Fibroblast of skin of left quadriceps (primary cell): ENCODE data around the gene IFFO2.

Experiments used
- DNase-seq, 2 experiments: peaks; one replicate each; pipeline ENCODE4 v3.0.0-alpha.2; 2013; ENCODE audit warnings: low read depth in 2 of 2

IFFO2 gene

DNA sequence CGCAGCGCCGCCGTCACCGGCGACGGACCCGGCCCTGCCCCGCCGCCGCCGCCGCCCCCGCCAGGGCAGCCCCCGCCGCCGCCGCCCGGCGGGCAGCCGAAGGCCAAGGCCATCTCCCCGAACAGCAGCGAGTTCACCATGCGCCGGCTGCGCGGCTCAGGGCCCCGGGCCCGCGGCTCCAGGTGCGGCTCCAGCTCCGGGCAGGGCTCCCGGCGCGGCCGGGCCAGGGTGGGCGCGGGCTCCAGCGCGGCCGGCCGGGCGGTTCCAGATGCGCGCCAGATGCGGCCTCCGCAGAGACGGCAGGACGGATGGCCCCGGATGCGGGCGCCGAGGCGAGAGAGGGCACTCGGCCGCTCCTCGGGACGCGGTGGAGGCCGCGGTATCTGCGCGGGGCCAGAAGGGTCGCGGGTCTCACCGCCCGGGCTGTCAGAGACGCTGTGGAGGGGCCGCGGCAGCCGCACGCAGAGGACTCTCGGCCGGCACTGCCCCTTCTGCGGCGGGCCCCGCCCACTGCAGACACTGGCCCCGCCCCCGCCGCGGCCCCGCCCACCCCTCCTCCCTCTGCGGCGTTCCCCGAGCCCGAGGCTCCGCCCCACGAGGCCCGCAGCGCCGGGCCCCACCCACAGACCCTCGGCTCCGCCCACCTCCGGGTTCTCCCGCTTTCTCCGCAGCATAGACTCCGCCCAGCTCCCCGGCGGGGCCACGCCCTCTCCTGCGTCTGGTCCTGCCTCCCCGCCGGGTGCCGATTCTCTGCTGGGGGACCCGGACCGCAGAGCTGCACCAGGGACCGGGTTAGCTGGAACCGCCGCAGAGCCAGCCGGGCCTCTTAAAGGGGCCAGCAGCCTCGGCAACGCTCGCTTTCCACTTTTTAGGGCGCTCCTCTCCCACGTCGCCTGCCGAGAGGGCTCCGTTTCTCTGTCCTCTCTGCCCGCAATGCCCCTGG lies at the start of gene IFFO2:
TSS of gene IFFO2 (minus strand) at position 484 of the 943 bp plus-strand sequence. CDS start at position 140, 344 bp downstream.
- peak; percentile 89 to 90 for DNase-seq

DNA sequence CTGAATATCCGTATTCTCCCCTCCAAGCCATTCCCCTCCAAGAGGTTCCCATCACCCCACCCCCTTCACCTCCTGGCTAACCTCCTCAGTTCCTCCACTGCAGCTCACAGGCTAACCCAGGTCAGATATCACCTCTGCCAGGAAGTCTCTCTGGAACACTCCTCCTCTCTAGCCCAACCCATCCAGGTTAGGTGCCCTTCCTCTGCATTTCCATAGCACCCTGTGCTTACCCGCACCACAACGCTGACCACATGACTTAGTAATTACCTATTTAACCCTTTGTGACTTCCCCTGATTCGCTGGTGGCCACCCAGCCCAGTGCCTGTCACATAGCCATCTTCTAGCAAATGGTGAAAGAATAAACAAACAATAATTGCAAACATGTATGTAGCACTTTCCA lies 49.5 kb upstream of the IFFO2 start:
- DNase-seq: no peak

DNA sequence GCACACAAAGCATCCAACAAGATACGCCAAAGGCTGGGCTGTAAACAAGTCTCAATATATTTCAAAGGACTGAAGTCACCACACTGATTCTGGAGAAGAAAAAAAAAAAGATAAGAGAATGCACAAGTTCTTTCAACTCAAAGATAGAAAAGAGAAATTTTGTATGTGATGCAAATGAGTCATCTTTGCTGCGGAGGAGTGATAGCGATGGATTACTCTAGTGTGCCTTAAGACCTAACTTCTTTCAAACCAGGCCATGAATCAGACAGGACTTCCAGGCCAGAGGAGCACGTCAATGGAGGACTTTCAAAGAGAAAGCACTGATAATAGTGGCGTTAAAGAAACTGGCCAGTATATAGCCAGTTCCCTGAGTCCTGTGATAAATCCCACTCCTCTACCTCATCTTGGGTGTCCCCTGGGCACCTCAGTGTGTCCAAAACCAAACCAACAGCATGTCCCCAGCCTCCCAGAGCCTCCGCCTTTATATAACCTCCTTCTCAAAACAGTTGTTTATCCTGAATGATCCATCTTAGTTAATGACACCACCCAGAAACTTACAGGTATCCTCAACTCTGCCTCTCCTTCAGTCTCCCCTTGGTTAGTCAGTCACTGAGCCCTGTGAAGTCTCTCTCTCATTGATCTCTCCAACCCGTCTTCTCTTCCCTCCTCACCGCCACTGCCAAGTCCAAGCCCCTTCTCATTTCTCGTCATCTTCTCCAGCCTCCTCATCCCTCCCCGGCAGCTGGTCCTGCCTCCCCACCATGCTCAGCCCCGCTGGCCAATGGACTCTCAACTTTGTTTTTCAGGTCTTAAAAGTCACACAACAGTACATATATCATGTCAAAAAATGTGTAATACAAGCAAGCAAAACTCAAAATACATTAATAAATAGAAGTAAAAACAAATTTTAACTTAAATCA lies 47.2 kb upstream of the IFFO2 start:
- no peak for DNase-seq

DNA sequence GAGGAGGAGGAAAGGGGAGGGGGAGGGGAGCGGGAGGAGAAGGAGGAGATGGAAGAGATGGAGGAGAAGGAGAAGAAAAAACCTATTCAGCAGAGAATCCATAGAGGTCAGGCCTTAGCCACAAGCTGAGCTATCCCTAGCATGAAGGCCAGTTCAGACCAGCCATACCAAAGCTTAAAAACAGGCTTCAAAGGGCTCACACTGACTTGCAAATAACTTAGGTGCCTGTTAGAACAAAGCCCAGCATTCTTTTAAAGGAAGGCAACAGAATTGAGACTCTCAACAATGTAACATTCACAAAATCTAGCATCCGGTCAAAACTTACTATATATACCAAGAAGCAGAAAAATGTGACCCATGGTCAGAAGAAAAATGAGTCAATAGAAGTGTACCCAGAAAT lies 43.6 kb upstream of the IFFO2 start:
- DNase-seq: no peak

DNA sequence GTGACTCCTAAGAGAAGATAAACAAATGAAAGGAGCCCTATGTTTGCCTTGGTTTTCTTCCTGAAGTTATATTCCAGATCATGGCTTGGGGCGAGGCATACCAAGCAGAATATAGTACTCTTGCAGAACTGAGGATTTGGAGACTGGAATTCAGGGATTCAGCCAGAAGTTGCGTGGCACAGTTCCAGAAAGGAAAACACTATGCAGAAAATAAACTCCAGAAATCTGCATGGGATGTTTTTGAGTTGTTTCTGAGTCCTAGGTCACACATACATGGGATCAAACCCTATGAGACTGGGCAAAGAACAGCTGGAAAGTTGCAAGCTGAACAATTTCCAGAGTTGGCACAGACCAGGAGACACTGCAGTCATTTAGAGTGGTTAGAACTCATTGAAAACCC lies 42.9 kb upstream of the IFFO2 start:
- DNase-seq: peak in 1 of 2 experiments; percentile 20

DNA sequence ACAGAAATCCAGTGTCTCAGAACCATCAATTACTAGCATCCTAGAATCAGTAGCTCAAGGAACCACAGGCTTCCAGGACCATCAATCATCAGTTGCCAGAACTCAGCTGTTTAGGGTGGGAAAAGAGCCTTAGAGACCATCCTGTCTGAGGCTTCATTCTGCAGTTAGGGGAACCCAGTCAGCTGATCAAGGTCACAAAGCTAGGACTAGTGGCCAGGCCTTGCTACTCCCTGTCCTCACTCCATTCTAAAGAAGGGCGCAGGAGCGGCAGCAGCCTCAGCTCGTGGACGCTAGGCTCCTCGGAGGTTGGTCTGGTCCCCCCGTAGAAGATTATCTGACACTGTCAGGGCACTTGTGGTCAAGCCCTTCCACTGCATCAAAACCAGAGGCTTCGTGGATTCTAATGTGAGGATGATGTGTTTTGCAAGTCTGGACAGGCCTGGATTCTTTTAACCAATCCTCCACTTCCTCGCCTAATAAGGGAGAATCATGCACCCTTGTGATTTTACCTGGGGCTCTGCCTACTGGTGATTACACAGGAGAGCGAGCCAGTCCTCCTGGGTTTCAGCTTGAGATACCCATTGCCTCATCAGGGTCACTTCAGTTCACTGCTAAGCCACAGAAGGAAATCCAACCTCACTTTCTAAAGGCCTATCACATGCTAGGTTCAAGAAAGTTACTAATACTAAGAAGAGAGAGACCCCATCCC lies 41.7 kb upstream of the IFFO2 start:
- no peak for DNase-seq

DNA sequence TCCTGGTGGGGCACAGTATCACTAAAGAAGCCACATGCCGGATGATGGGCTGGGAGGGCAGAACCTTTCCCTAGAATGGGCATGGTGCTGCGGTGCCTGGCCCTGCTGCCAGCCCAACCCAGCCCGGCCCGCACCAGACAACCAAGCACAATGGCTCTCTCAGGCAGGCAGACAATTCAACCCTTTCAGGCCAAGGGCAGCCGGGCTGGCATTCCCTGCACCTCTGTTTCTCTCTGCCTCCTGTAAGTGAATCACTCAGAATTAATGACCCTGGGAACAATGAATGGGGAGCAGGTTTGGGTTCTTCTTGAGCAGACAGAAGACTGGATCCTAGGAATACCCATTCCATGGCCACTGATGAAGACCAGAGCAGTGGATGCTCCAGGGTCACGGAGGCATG lies 41.0 kb upstream of the IFFO2 start:
- no peak for DNase-seq

DNA sequence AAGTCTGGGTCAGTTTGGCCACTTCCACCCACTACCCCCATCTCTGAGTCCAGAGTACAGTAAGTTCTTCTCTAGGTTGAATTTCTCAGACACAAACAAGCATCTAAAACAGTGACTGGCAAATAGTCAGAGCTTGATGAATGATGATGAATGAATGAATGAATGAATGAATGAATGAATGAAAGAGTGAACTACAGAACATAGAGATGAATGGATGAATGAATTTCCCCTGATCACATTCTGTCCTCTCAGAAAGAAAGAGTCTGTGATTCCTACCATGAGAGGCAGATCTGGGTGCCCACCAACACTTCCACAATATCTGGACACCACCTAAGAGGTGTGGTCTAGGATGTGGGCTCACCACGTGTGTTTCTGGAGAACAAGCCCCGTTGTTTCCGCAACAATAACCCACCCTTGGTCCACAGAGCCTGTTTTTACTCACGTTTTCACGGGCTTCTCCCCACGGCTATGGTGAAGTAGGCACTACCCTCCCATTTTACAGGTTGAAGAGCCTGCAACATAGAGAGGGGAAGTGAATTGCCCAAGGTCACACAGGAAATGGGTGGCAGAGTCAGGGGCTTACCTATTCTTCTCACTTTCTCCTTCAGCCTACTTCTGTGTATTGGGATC lies 40.2 kb upstream of the IFFO2 start:
- no peak for DNase-seq

DNA sequence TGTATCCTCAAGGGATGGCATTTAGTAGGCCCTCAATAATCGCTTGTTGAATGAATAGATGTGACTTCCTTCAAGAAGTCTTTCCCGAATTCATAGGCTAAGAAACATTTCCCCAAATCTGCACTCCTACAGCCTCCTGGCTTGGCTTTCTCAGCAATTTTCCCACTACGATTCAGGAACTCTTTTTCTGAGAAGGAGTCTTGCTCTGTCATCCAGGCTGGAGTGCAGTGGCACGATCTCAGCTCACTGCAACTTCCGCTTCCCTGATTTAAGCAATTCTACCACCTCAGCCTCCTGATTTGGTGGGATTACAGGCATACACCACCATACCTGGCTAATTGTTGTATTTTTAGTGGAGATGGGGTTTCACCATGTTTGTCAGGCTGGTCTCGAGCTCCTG lies 37.9 kb upstream of the IFFO2 start:
- no peak for DNase-seq

DNA sequence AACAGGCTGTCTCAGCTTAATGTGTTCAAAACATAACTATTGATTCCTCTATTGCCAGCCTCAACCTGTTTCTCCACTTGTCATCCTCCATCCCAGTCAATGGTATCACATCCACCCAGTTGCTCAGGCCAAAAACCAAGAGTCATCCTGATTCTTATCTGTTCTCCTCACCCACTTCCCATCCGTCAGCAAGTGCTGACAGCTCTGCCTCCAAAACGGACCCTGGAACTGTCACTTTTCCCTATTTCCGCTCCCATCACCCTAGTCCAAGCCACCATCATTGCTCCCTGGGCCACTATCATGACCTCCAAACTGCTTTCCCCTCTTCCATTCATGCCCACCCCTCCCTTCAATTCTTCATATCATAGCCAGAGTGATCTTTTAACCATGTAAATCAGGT lies 36.2 kb upstream of the IFFO2 start:
- DNase-seq: no peak

DNA sequence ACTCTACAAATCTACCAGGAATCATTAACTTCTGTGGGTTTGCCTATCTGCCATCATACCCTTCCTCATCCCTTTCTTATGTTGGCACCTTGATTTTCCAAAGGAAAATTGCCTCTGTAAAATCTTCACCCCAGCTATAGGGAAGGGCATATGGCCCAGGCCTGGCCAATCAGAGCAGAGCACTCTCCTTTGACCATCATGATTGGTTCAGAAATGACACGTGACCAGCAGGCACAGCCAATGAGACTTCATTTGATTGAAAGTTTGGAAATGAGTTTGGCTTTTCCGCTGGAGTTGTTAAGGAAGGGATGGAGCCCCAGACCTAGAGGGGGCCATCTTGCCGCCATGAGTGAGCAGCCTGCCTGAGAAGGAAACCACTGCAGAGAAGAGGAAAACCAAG lies 35.1 kb upstream of the IFFO2 start:
- DNase-seq: no peak

DNA sequence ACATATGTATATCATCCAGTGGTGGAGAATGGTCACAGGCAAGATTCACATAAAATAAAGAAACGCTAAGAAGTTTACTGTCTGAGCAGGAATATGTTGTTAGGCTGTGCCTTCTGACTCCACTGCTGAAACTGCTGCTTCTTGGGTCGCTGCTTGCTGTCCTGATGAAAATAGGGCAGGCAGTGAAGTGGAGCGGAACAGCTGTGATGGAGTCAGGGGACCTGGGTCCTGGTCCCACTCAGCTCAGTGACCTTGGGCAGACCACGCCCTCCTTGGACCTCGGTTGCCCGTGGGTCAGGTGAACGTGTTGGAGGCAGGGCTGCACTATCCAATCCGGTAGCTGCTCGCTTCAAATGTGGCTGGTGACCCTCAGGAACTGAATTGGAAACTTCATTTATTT lies 33.4 kb upstream of the IFFO2 start:
- no peak for DNase-seq

DNA sequence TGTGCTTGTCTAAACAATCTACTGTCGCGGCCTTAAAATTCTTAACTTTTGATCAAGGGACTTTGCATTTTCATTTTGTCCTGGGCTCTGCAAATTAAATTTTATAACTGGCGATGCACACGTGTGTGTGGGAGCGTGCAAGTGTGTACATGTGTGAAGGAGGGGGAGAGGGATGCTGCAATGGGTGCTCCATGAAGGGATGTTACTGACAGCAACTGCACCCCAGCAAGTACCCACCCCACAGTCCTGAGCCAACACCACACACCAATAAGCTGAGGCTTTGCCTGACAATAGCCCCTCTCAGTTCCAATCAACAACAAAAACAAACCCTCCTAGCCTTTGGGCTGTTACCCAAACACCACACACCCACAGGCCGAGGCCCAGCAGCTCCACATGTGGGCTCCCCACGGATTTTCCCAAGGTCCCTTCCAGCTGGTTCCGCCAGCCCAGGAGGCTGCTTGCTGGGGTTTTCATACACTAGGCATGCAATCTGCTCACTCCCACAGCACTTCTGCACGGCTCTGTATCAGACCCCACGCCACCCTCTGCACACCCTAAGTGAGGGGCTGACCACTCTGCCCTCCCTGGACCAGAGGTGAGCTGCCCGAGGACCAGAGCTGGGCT lies 32.8 kb upstream of the IFFO2 start:
- DNase-seq: no peak

DNA sequence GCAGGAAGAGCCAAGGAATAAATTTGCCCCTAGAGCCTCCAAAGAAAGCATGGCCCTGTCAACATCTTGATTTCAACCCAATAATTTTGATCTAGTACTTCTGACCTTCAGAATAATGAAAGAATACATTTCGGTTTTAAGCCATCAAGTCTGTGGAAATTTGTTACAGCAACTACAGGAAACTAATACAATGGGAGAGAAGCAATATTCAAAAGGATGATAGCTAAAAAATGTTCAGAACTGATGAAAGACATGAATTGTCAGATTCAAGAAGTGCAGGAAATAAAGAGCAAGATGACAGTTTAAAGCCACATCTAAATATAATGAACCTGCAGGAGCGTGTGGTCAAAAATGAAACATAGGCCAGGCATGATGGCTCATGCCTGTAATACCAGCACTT lies 24.8 kb upstream of the IFFO2 start:
- DNase-seq: no peak

DNA sequence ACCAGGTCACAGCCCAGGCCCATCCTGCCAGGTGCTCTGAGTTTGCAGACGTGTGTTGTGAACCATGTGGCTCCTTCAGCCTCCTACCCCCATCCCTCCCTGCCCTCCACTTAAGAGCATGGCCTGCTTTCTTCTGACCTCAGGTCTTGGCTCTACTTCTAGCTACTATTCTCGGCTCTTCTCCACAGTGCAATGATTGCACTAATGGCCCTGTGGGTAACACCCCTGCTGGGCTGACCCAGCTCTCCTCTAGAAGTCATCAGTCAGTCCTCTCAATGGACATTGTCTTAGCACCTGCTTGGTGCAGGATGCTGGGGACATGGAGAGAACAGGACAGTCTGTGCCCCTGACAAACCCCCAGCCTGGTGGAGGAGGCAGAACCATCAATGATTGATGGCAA lies 22.2 kb upstream of the IFFO2 start:
- no peak for DNase-seq

DNA sequence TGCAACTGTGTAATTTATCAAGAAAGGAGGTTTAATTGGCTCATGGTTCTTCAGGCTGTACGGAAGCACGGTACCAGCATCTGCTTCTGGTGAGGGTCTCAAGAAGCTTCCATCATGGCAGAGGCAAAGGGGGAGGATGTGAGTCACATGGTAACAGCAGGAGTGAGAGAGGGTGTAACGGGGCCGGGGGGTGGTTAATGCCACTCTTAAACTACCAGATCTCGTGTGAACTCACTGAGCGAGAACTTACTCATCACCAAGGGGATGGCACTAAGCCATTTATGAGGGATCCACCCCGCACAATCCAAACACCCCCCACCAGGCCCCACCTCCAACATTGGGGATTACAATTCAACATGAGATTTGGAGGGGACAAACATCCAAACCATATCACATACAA lies 21.0 kb upstream of the IFFO2 start:
- DNase-seq: no peak

DNA sequence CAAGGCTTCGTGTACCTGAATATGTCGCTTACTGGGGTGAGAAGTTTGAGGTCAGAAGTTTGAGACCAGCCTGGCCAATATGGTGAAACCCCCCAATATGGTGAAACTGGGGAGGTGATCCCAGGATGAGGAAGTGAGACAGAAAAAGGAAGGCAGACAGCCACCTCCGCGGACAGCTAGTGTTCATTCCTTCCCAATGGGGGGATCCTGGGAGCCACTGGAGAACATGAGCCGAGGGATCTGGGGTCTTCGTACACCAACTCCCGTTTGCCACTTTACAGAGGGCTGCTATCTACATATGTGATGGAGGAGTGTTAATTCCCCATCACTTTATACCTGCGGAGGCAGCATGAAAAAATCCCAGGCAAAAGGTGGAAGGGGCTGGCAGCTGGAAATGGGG lies 19.6 kb upstream of the IFFO2 start:
- no peak for DNase-seq

DNA sequence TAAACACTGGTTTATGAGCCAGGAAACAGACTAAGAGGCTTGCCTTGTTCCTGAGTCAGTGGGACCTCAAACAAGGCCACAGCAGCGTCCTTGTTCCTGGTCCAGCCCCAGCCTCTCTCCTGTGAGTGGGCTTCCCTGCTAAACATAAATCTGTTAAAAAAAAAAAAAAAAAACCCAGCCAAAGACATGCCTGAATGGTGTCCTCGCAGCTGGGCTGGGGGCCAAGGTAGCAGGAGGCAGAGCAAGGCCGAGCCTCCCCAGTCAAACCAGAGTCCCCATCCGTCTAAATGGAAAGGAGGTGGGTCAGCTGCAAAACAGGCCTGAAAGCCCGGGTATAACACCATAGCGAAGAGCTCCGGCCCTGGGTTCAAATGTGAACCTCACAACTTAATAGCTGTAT lies 18.1 kb upstream of the IFFO2 start:
- DNase-seq: no peak

DNA sequence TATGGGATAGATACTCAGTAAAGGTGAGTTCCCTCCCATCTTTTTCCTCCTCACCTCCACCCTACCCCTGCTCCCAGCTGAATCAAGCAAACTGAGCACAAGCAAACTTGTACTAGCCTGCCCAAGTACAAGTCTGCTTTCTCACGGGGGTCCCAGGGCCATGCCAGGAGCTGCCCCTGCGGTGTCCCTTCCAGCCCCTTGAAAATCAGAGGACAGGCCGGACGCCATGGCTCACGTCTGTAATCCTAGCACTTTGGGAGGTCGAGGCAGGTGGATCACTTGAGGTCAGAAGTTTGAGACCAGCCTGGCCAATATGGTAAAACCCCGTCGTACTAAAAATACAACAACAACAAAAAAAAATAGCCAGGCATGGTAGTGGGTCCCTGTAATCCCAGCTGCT lies 17.5 kb upstream of the IFFO2 start:
- DNase-seq: no peak

DNA sequence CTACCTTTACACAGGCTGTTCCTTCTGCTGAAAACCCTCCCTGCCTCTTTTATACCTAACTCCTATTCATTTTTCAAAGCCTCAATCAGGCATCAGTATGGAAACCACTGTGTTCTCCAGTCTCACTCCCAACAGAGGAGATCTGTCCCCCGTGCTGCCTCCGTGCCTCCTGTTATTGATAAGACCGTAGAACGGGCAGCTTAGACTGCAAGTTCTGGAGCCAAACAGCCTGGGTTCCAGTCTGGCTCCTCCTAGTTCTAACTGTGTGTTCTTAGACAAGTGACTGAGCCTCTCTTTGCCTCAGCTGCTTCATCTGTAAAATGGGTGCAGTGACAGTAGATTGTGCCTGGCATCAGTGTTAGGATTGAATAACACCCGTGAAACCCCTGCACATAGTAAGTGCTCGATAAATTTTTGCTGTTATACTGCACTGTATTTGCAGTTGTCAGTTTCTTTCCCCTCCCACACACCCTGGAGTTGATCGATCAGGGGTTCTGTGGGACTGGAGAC lies 17.0 kb upstream of the IFFO2 start:
- no peak for DNase-seq

DNA sequence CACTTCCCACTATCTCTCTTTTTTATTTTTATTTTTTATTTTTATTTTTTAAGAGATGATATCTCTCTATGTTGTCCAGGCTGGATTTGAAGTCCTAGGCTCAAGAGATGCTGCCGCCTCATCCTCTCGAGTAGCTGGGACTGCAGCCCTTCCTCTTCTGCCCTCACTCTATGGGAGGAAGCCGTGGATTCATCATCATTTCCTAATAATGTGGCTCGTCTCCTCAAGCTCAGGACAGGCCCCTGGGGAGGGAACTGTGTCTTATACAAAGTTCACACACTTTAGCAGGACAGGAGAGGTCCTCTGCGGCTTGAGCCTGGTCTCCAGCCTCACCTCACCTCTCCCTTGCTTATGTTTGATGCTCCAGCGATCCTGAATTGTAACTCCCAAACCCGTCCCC lies 16.5 kb upstream of the IFFO2 start:
- no peak for DNase-seq
